LoVo (cell line): ENCODE data around the gene LILRB1.
"Not testable (repeated sequence)": the region's sequence is repeated elsewhere in the genome, so short reads cannot be mapped to it uniquely, and the experiment has no call there.

Source experiments
- DNase-seq: peaks from one replicate; pipeline ENCODE4 v3.0.0-alpha.2; 2016; ENCODE audit warnings: low spot score

Gene LILRB1

GRCh38 chr19:54630262-54630661 is at the start of gene LILRB1:
LILRB1 (plus strand) TSS chr19:54630484; CDS start chr19:54631074, 590 bp downstream.
- not testable (repeated sequence) for DNase-seq

- no peak for DNase-seq
Observed at GRCh38 chr19:54586397-54586796, 43.9 kb upstream of the LILRB1 start.

GRCh38 chr19:54587026-54587425 is 43.3 kb upstream of the LILRB1 start:
- DNase-seq, result no peak

GRCh38 chr19:54593445-54593844 is 36.8 kb upstream of the LILRB1 start, which contains the start of gene LILRA1:
LILRA1 (plus strand) TSS chr19:54593632; CDS start chr19:54594245, 613 bp downstream.
- DNase-seq, result not testable (repeated sequence)

- not testable (repeated sequence) for DNase-seq
Observed at GRCh38 chr19:54593931-54594626, 36.2 kb upstream of the LILRB1 start.

GRCh38 chr19:54594737-54595136 is 35.5 kb upstream of the LILRB1 start:
- no peak for DNase-seq

- DNase-seq, result not testable (repeated sequence)
Observed at GRCh38 chr19:54595680-54596436, 34.4 kb upstream of the LILRB1 start.

- DNase-seq, result no peak
Observed at GRCh38 chr19:54600212-54600611, 30.1 kb upstream of the LILRB1 start.

GRCh38 chr19:54606230-54606629 is 24.1 kb upstream of the LILRB1 start:
- DNase-seq, result no peak

GRCh38 chr19:54606891-54607784 is 23.1 kb upstream of the LILRB1 start:
- DNase-seq, result no peak

GRCh38 chr19:54607785-54608150 is 22.5 kb upstream of the LILRB1 start:
- DNase-seq, result no peak

- no peak for DNase-seq
Observed at GRCh38 chr19:54608205-54608604, 22.1 kb upstream of the LILRB1 start.

GRCh38 chr19:54608792-54609191 is 21.5 kb upstream of the LILRB1 start:
- no peak for DNase-seq

- DNase-seq, result no peak
Observed at GRCh38 chr19:54609356-54609791, 20.9 kb upstream of the LILRB1 start.

GRCh38 chr19:54612428-54612827 is 17.9 kb upstream of the LILRB1 start:
- no peak for DNase-seq

- DNase-seq, result no peak
Observed at GRCh38 chr19:54614726-54615125, 15.6 kb upstream of the LILRB1 start.

- no peak for DNase-seq
Observed at GRCh38 chr19:54616057-54616456, 14.2 kb upstream of the LILRB1 start.

GRCh38 chr19:54616821-54617560 is 13.3 kb upstream of the LILRB1 start:
- no peak for DNase-seq

- no peak for DNase-seq
Observed at GRCh38 chr19:54620464-54620863, 9.8 kb upstream of the LILRB1 start.

- no peak for DNase-seq
Observed at GRCh38 chr19:54622431-54622830, 7.9 kb upstream of the LILRB1 start.

GRCh38 chr19:54624234-54624633 is 6.0 kb upstream of the LILRB1 start:
- not testable (repeated sequence) for DNase-seq
